Mesodermal cell (in vitro differentiated cells): ENCODE data around the gene KCNT1.

ENCODE experiments used
- H3K27ac ChIP-seq: 2 replicates; pipeline ENCODE4 v1.7.0; 2013; ENCODE audit warnings: mild to moderate bottlenecking, low read depth, low read length, moderate library complexity; ENCODE audit not compliant: severe bottlenecking
- H3K36me3 ChIP-seq: 2 replicates; pipeline ENCODE4 v1.7.1; 2013; ENCODE audit warnings: mild to moderate bottlenecking, low read length, moderate library complexity; ENCODE audit not compliant: control insufficient read depth, insufficient read depth
- H3K4me1 ChIP-seq: one replicate; pipeline ENCODE4 v1.7.1; 2013; ENCODE audit warnings: mild to moderate bottlenecking, low read length; ENCODE audit not compliant: insufficient read depth, control insufficient read depth, poor library complexity, severe bottlenecking
- H3K4me3 ChIP-seq: 2 replicates; pipeline ENCODE4 v1.7.0; 2013; ENCODE audit warnings: low read length, control low read depth, mild to moderate bottlenecking; ENCODE audit not compliant: insufficient read depth, poor library complexity, severe bottlenecking; ENCODE audit errors: extremely low read depth
- H3K9me3 ChIP-seq: 2 replicates; pipeline ENCODE4 v1.7.1; 2013; ENCODE audit warnings: mild to moderate bottlenecking, low read length, moderate library complexity; ENCODE audit not compliant: control insufficient read depth
- WGBS, 2 experiments: methylation state at CpG; one replicate each; pipeline ENCODE4 v1.1.5; 2013; ENCODE audit warnings: missing lambda C conversion rate in 2 of 2; ENCODE audit not compliant: insufficient coverage in 2 of 2; 5-methylcytosine and 5-hydroxymethylcytosine counted together

The KCNT1 gene

GRCh38 chr9:135758870-135759269 is 56.9 kb downstream of the KCNT1 start:
- H3K36me3 ChIP-seq: no peaks in the 10 kb centered on the region
- no peak overlapping the region for H3K4me3 ChIP-seq
- WGBS, 2 experiments: 89 to 94% methylated on average over 6 of the region's 10 CpGs
- H3K4me1 ChIP-seq: no peaks in the 10 kb centered on the region
- H3K27ac ChIP-seq: no peak overlapping the region
- no peaks in the 10 kb centered on the region for H3K9me3 ChIP-seq

- 94 to 96% methylated on average over 15 to 20 of the region's 24 CpGs for WGBS, 2 experiments
- no peak overlapping the region for H3K27ac ChIP-seq
- no peaks in the 10 kb centered on the region for H3K36me3 ChIP-seq
- H3K4me1 ChIP-seq: no peaks in the 10 kb centered on the region
- no peaks in the 10 kb centered on the region for H3K9me3 ChIP-seq
- H3K4me3 ChIP-seq: no peak overlapping the region
Measured at GRCh38 chr9:135759676-135760300, 57.8 kb downstream of the KCNT1 start.

- Histone ChIP-seq H3K27ac (no peak overlapping the region), H3K4me3 (no peak overlapping the region), H3K9me3 (no peaks in the 10 kb centered on the region), H3K4me1 (no peaks in the 10 kb centered on the region), H3K36me3 (no peaks in the 10 kb centered on the region)
- 88 to 89% methylated on average over 11 to 12 of the region's 12 CpGs for WGBS, 2 experiments
Measured at GRCh38 chr9:135760465-135760864, 58.5 kb downstream of the KCNT1 start.

- Histone ChIP-seq H3K4me1 (no peaks in the 10 kb centered on the region), H3K36me3 (no peaks in the 10 kb centered on the region), H3K9me3 (peaks cover 5% of the 10 kb centered on the region), H3K27ac (no peak overlapping the region), H3K4me3 (no peak overlapping the region)
- 89 to 92% methylated on average over 9 to 14 of the region's 20 CpGs for WGBS, 2 experiments
Measured at GRCh38 chr9:135761150-135761844, 59.3 kb downstream of the KCNT1 start.

- Histone ChIP-seq H3K4me3 (no peak overlapping the region), H3K27ac (no peak overlapping the region), H3K4me1 (no peaks in the 10 kb centered on the region), H3K36me3 (no peaks in the 10 kb centered on the region), H3K9me3 (peaks cover 10% of the 10 kb centered on the region)
- 84 to 86% methylated on average over 7 to 10 of the region's 16 CpGs for WGBS, 2 experiments
Measured at GRCh38 chr9:135761845-135762168, 59.8 kb downstream of the KCNT1 start.

- Histone ChIP-seq H3K27ac (no peak overlapping the region), H3K4me1 (no peaks in the 10 kb centered on the region), H3K9me3 (peaks cover 10% of the 10 kb centered on the region), H3K4me3 (no peak overlapping the region), H3K36me3 (no peaks in the 10 kb centered on the region)
- WGBS, 2 experiments: 88 to 96% methylated on average over 9 to 10 of the region's 13 CpGs
Measured at GRCh38 chr9:135762921-135763320, 60.9 kb downstream of the KCNT1 start.

- Histone ChIP-seq H3K4me1 (no peaks in the 10 kb centered on the region), H3K27ac (no peak overlapping the region), H3K36me3 (no peaks in the 10 kb centered on the region), H3K9me3 (peaks cover 10% of the 10 kb centered on the region), H3K4me3 (no peak overlapping the region)
- 89 to 90% methylated on average over 21 of the region's 24 CpGs for WGBS, 2 experiments
Measured at GRCh38 chr9:135763716-135764446, 61.9 kb downstream of the KCNT1 start.

GRCh38 chr9:135764731-135765130 is 62.7 kb downstream of the KCNT1 start:
- no peaks in the 10 kb centered on the region for H3K4me1 ChIP-seq
- no peaks in the 10 kb centered on the region for H3K36me3 ChIP-seq
- H3K4me3 ChIP-seq: no peak overlapping the region
- WGBS, 2 experiments: 89 to 93% methylated on average over 19 of the region's 19 CpGs
- peaks cover 10% of the 10 kb centered on the region for H3K9me3 ChIP-seq
- no peak overlapping the region for H3K27ac ChIP-seq

GRCh38 chr9:135765416-135765815 is 63.4 kb downstream of the KCNT1 start:
- no peak overlapping the region for H3K4me3 ChIP-seq
- H3K36me3 ChIP-seq: no peaks in the 10 kb centered on the region
- WGBS, 2 experiments: 96 to 97% methylated on average over 11 to 13 of the region's 13 CpGs
- peaks cover 10% of the 10 kb centered on the region for H3K9me3 ChIP-seq
- no peaks in the 10 kb centered on the region for H3K4me1 ChIP-seq
- no peak overlapping the region for H3K27ac ChIP-seq

GRCh38 chr9:135766251-135766650 is 64.3 kb downstream of the KCNT1 start:
- peaks cover 10% of the 10 kb centered on the region for H3K9me3 ChIP-seq
- H3K36me3 ChIP-seq: no peaks in the 10 kb centered on the region
- no peaks in the 10 kb centered on the region for H3K4me1 ChIP-seq
- WGBS, 2 experiments: 95 to 100% methylated on average over 3 to 4 of the region's 4 CpGs
- H3K27ac ChIP-seq: no peak overlapping the region
- H3K4me3 ChIP-seq: no peak overlapping the region

- Histone ChIP-seq H3K9me3 (peaks cover 10% of the 10 kb centered on the region), H3K4me1 (no peaks in the 10 kb centered on the region), H3K4me3 (no peak overlapping the region), H3K27ac (no peak overlapping the region), H3K36me3 (no peaks in the 10 kb centered on the region)
- WGBS, 2 experiments: 70 to 96% methylated on average over 2 to 3 of the region's 4 CpGs
Measured at GRCh38 chr9:135766707-135767106, 64.7 kb downstream of the KCNT1 start.
